GF-D8 (cell line): ENCODE data around the gene CLDN5.

Experiments used
- DNase-seq: peaks from one replicate; lab custom pipeline; 2025; lab: John Stamatoyannopoulos, UW

CLDN5 gene

GRCh38 chr22:19479355-19480172 lies 44.6 kb downstream of the CLDN5 start, which contains the start of gene CDC45:
TSS of gene CDC45 (plus strand) at chr22:19479920. CDS start at chr22:19479969, 49 bp downstream.
- DNase-seq: peak; percentile 95

- DNase-seq: peak; percentile 56
Observed at GRCh38 chr22:19478901-19479354, 45.3 kb downstream of the CLDN5 start, which contains the start of gene UFD1. TSS of gene UFD1 (minus strand) at chr22:19479193. CDS start at chr22:19479085, 108 bp downstream.

GRCh38 chr22:19478045-19478900 lies 45.9 kb downstream of the CLDN5 start:
- no peak for DNase-seq

GRCh38 chr22:19477321-19478044 lies 46.7 kb downstream of the CLDN5 start:
- DNase-seq: no peak

GRCh38 chr22:19476023-19476422 lies 48.2 kb downstream of the CLDN5 start:
- DNase-seq: no peak

- DNase-seq: no peak
Observed at GRCh38 chr22:19473578-19473977, 50.6 kb downstream of the CLDN5 start.
